CD4-positive, alpha-beta T cell (primary cell): ENCODE results near the gene RMRP. TPM values are rescaled to one million over a fixed set of nuclear protein-coding genes. Genes with fewer than 3 reads are reported as not detected.

Source experiments
- ATAC-seq: fragments of 200-7000 bp; cut with Tn5 transposase; one replicate; pipeline ENCODE4 v1.10.0; 2022; ENCODE audit warnings: mild to moderate bottlenecking; ENCODE audit not compliant: poor library complexity
- CTCF ChIA-PET: fragments of 350-600 bp; sonication (Branson Sonifier 250); formaldehyde crosslinking; loops from one replicate; lab custom pipeline; 2021; ENCODE audit warnings: antibody characterized with exemption, inconsistent platforms; lab: Charles Lee
- POLR2A ChIA-PET: fragments of 350-600 bp; sonication (Branson Sonifier 250); formaldehyde crosslinking; loops from one replicate; lab custom pipeline; 2021; ENCODE audit warnings: antibody characterized with exemption, inconsistent platforms; lab: Charles Lee
- DNase-seq, 14 experiments: peaks; one replicate each; pipeline ENCODE4 v3.0.0-alpha.2; 2013 to 2020; ENCODE audit warnings: mixed read lengths in 2 of 14
- H3K27ac ChIP-seq, 2 donors: one replicate each; pipeline versions ENCODE4 v1.5.1 to v1.7.0; 2013; ENCODE audit warnings: low read length in 2 of 2, low read depth in 1 of 2, mild to moderate bottlenecking in 1 of 2
- H3K27me3 ChIP-seq, 2 experiments: 1 replicate in 1 of 2; 2 replicates in 1 of 2; pipeline versions ENCODE4 v1.6.1 to v1.7.0; 2013; ENCODE audit warnings: low read length in 2 of 2, control low read depth in 1 of 2, mild to moderate bottlenecking in 1 of 2, moderate library complexity in 1 of 2; ENCODE audit not compliant: insufficient read depth in 2 of 2, control insufficient read depth in 1 of 2
- H3K36me3 ChIP-seq: one replicate; pipeline ENCODE4 v1.6.1; 2013; ENCODE audit warnings: low read length, control low read depth; ENCODE audit not compliant: insufficient read depth
- H3K4me1 ChIP-seq: one replicate; pipeline ENCODE4 v1.6.1; 2013; ENCODE audit warnings: low read length, control low read depth; ENCODE audit not compliant: insufficient read depth
- H3K4me3 ChIP-seq: one replicate; pipeline ENCODE4 v1.5.1; 2013; ENCODE audit warnings: mild to moderate bottlenecking, low read length, moderate library complexity
- H3K9me3 ChIP-seq, 2 experiments: 1 replicate in 1 of 2; 2 replicates in 1 of 2; pipeline versions ENCODE4 v1.6.1 to v1.7.0; 2013; ENCODE audit warnings: low read length in 2 of 2, mild to moderate bottlenecking in 2 of 2, control low read depth in 1 of 2, moderate library complexity in 1 of 2; ENCODE audit not compliant: control insufficient read depth in 1 of 2, insufficient read depth in 1 of 2
- H3K27ac Mint-ChIP-seq: one replicate; pipeline ENCODE4 v1.8.0; 2020; ENCODE audit warnings: mixed read lengths
- H3K27me3 Mint-ChIP-seq: one replicate; pipeline ENCODE4 v1.8.0; 2021; ENCODE audit warnings: mixed read lengths
- H3K36me3 Mint-ChIP-seq: one replicate; pipeline ENCODE4 v1.8.0; 2021; ENCODE audit warnings: low read depth, mixed read lengths
- H3K4me1 Mint-ChIP-seq: one replicate; pipeline ENCODE4 v1.8.0; 2021; ENCODE audit warnings: low read depth, mixed read lengths
- H3K4me3 Mint-ChIP-seq: one replicate; pipeline ENCODE4 v1.8.0; 2020; ENCODE audit warnings: mild to moderate bottlenecking, mixed read lengths
- H3K9me3 Mint-ChIP-seq: one replicate; pipeline ENCODE4 v1.8.0; 2020; ENCODE audit warnings: mixed read lengths
- intact Hi-C, 2 experiments: fragments of 100-400 bp; cut with DNase I in 1 of 2; cut with micrococcal nuclease in 1 of 2; formaldehyde crosslinking; loops; one replicate each; pipeline versions ENCODE4 v1.15.1 to v1.9.0; 2023 to 2025; cut with DNase I, micrococcal nuclease
- total RNA-seq, 174 experiments: library from RNA in 2 of 174; stranded (reverse) in 2 of 174; gene quantifications; one replicate each; pipeline ENCODE4 v1.2.3 and lab custom pipeline; 2021 to 2026
- TF ChIP-seq, protein P1 (sequence below): fragments of 200-600 bp; IDR thresholded peaks from one replicate; pipeline ENCODE4 v1.8.0; 2022; ENCODE audit warnings: antibody characterized with exemption, mild to moderate bottlenecking

Gene RMRP
- total RNA-seq, 2 experiments from 2014 or later, result 14,857 to 24,615 TPM

DNA sequence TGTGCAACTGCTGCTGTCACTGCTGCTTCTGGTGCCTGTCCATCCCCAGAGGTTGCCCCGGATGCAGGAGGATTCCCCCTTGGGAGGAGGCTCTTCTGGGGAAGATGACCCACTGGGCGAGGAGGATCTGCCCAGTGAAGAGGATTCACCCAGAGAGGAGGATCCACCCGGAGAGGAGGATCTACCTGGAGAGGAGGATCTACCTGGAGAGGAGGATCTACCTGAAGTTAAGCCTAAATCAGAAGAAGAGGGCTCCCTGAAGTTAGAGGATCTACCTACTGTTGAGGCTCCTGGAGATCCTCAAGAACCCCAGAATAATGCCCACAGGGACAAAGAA is 16.2 kb upstream of the RMRP start:
- CTCF ChIA-PET, result no interaction called here
- intact Hi-C loops, result no loop called here

DNA sequence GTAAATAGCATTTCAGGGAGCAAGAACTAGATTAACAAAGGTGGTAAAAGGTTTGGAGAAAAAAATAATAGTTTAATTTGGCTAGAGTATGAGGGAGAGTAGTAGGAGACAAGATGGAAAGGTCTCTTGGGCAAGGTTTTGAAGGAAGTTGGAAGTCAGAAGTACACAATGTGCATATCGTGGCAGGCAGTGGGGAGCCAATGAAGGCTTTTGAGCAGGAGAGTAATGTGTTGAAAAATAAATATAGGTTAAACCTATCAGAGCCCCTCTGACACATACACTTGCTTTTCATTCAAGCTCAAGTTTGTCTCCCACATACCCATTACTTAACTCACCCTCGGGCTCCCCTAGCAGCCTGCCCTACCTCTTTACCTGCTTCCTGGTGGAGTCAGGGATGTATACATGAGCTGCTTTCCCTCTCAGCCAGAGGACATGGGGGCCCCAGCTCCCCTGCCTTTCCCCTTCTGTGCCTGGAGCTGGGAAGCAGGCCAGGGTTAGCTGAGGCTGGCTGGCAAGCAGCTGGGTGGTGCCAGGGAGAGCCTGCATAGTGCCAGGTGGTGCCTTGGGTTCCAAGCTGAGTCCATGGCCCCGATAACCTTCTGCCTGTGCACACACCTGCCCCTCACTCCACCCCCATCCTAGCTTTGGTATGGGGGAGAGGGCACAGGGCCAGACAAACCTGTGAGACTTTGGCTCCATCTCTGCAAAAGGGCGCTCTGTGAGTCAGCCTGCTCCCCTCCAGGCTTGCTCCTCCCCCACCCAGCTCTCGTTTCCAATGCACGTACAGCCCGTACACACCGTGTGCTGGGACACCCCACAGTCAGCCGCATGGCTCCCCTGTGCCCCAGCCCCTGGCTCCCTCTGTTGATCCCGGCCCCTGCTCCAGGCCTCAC is 15.6 kb upstream of the RMRP start, which contains the start of gene CA9:
TSS of gene CA9 (plus strand) at position 797 of the 893 bp plus-strand sequence. CDS start at position 829, 32 bp downstream.
- Histone ChIP-seq H3K9me3 (no peaks in the 10 kb centered on the region), H3K4me3 (no peak within 1 kb of the TSS), H3K27me3 (peaks cover 0 to 6% of the 10 kb centered on the region in 2 experiments), H3K27ac (no peak within 1 kb of the TSS), H3K36me3 (no peaks in the 10 kb centered on the region), H3K4me1 (peaks cover 15% of the 10 kb centered on the region)
- POLR2A ChIA-PET, result no interaction called here
- CTCF ChIA-PET, result no interaction called here
- no peak within 1 kb of the TSS for H3K27ac Mint-ChIP-seq
- TF ChIP-seq, protein P1, sequence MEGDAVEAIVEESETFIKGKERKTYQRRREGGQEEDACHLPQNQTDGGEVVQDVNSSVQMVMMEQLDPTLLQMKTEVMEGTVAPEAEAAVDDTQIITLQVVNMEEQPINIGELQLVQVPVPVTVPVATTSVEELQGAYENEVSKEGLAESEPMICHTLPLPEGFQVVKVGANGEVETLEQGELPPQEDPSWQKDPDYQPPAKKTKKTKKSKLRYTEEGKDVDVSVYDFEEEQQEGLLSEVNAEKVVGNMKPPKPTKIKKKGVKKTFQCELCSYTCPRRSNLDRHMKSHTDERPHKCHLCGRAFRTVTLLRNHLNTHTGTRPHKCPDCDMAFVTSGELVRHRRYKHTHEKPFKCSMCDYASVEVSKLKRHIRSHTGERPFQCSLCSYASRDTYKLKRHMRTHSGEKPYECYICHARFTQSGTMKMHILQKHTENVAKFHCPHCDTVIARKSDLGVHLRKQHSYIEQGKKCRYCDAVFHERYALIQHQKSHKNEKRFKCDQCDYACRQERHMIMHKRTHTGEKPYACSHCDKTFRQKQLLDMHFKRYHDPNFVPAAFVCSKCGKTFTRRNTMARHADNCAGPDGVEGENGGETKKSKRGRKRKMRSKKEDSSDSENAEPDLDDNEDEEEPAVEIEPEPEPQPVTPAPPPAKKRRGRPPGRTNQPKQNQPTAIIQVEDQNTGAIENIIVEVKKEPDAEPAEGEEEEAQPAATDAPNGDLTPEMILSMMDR, result no peak
- DNase-seq (no peak), ATAC-seq (no peak)
- intact Hi-C loops, result no loop called here
- peaks cover 15% of the 10 kb centered on the region for H3K4me1 Mint-ChIP-seq
- peak within 1 kb of the TSS; percentile 52 for H3K4me3 Mint-ChIP-seq
- no peaks in the 10 kb centered on the region for H3K9me3 Mint-ChIP-seq
- H3K27me3 Mint-ChIP-seq, result peaks cover 10% of the 10 kb centered on the region
- no peaks in the 10 kb centered on the region for H3K36me3 Mint-ChIP-seq

More for the DNA sequence above, 16.2 kb upstream of the RMRP start:
- Mint-ChIP-seq H3K4me1 (peaks cover 15% of the 10 kb centered on the region), H3K27ac (no peak overlapping the region), H3K27me3 (peaks cover 10% of the 10 kb centered on the region), H3K36me3 (no peaks in the 10 kb centered on the region), H3K9me3 (no peaks in the 10 kb centered on the region), H3K4me3 (no peak overlapping the region)
- Histone ChIP-seq H3K27me3 (peaks cover 0 to 6% of the 10 kb centered on the region in 2 experiments), H3K27ac (no peak overlapping the region), H3K36me3 (no peaks in the 10 kb centered on the region), H3K9me3 (no peaks in the 10 kb centered on the region), H3K4me3 (no peak overlapping the region), H3K4me1 (peaks cover 15% of the 10 kb centered on the region)
- TF ChIP-seq, protein P1, result no peak
- DNase-seq, result no peak
- POLR2A ChIA-PET, result interaction anchor here (1.7 kb wide), 1 partner anchor 13 kb away, joined by 4 read pairs; no protein-coding TSS in a partner anchor
- ATAC-seq, result no peak

- Histone ChIP-seq H3K27ac (no peak overlapping the region), H3K4me3 (no peak overlapping the region), H3K9me3 (no peaks in the 10 kb centered on the region), H3K4me1 (peaks cover 16% of the 10 kb centered on the region), H3K36me3 (no peaks in the 10 kb centered on the region), H3K27me3 (no peaks in the 10 kb centered on the region)
- DNase-seq (no peak), ATAC-seq (no peak)
- Mint-ChIP-seq H3K36me3 (no peaks in the 10 kb centered on the region), H3K4me3 (no peak overlapping the region), H3K27me3 (peaks cover under 1% of the 10 kb centered on the region), H3K27ac (no peak overlapping the region), H3K4me1 (peaks cover 26% of the 10 kb centered on the region), H3K9me3 (no peaks in the 10 kb centered on the region)
- TF ChIP-seq, protein P1, result no peak
- ChIA-PET CTCF (interaction anchor here (2.2 kb wide), 1 partner anchor 27 kb away, joined by 7 read pairs; no protein-coding TSS in a partner anchor), POLR2A (interaction anchor here (0.6 kb wide), 1 partner anchor 52 kb away, joined by 3 read pairs; no protein-coding TSS in a partner anchor)
- intact Hi-C loops, result loop anchor here in 1 of 2 experiments (2.0 kb wide), 1 partner anchor 15 kb away; no protein-coding TSS in a partner anchor
These were observed 11.7 kb upstream of the RMRP start for GRCh38 chr9:35669331-35670145.
